ENCODE results near the gene UBD. TPM values are rescaled to one million over a fixed set of nuclear protein-coding genes. Genes with fewer than 3 reads are reported as not detected.

UBD gene
- total RNA-seq, 2 donors from 2014 or later = 0.86 to 10.3 TPM

- Histone ChIP-seq H3K27ac (no peak overlapping the region), H3K27me3 (no peaks in the 10 kb centered on the region), H3K9me3 (no peaks in the 10 kb centered on the region), H3K9ac (ENCODE audit: low read depth in 2 of 2, low read length in 2 of 2) (no peak overlapping the region), H3K4me1 (no peaks in the 10 kb centered on the region), H3K4me3 (no peak overlapping the region), H3K36me3 (no peaks in the 10 kb centered on the region)
- no peak for TF ChIP-seq CTCF (IDR thresholded peaks at IDR 0.05)
- intact Hi-C loops (cut with DNase I) = no loop called here
- no peak for DNase-seq
These were observed 2.2 kb upstream of the UBD start for GRCh38 chr6:29561606-29562181.

- intact Hi-C loops (cut with DNase I) = no loop called here
- H3K4me3 ChIP-seq = no peak overlapping the region
- no peaks in the 10 kb centered on the region for H3K27me3 ChIP-seq
- H3K4me1 ChIP-seq = no peaks in the 10 kb centered on the region
- H3K36me3 ChIP-seq = no peaks in the 10 kb centered on the region
- no peak overlapping the region for H3K9ac ChIP-seq (ENCODE audit: low read depth in 2 of 2, low read length in 2 of 2)
- H3K27ac ChIP-seq = no peak overlapping the region
- no peaks in the 10 kb centered on the region for H3K9me3 ChIP-seq
- TF ChIP-seq CTCF (IDR thresholded peaks at IDR 0.05) = no peak
- DNase-seq = no peak
These were observed 1.6 kb upstream of the UBD start for GRCh38 chr6:29561091-29561490.

- Histone ChIP-seq H3K9me3 (no peaks in the 10 kb centered on the region), H3K27ac (no peak overlapping the region), H3K4me3 (no peak overlapping the region), H3K4me1 (no peaks in the 10 kb centered on the region), H3K9ac (ENCODE audit: low read depth in 2 of 2, low read length in 2 of 2) (no peak overlapping the region), H3K27me3 (peaks cover 13% of the 10 kb centered on the region), H3K36me3 (no peaks in the 10 kb centered on the region)
- intact Hi-C loops (cut with DNase I) = no loop called here
- TF ChIP-seq CTCF (IDR thresholded peaks at IDR 0.05) = no peak
- DNase-seq = no peak
These were observed 973 bp downstream of the UBD start for GRCh38 chr6:29558439-29559079.

GRCh38 chr6:29557320-29557719, 2.2 kb downstream of the UBD start:
- Histone ChIP-seq H3K9me3 (no peaks in the 10 kb centered on the region), H3K4me1 (no peaks in the 10 kb centered on the region), H3K9ac (ENCODE audit: low read depth in 2 of 2, low read length in 2 of 2) (no peak overlapping the region), H3K36me3 (no peaks in the 10 kb centered on the region), H3K27ac (no peak overlapping the region), H3K4me3 (no peak overlapping the region), H3K27me3 (peaks cover 19% of the 10 kb centered on the region)
- TF ChIP-seq CTCF (IDR thresholded peaks at IDR 0.05) = no peak
- intact Hi-C loops (cut with DNase I) = no loop called here
- no peak for DNase-seq

- no peak for TF ChIP-seq CTCF (IDR thresholded peaks at IDR 0.05)
- H3K4me3 ChIP-seq = no peak overlapping the region
- no peaks in the 10 kb centered on the region for H3K4me1 ChIP-seq
- H3K27ac ChIP-seq = no peak overlapping the region
- no peaks in the 10 kb centered on the region for H3K36me3 ChIP-seq
- DNase-seq = no peak
- H3K9me3 ChIP-seq = no peaks in the 10 kb centered on the region
- intact Hi-C loops (cut with DNase I) = no loop called here
- H3K27me3 ChIP-seq = peaks cover 19% of the 10 kb centered on the region
- no peak overlapping the region for H3K9ac ChIP-seq (ENCODE audit: low read depth in 2 of 2, low read length in 2 of 2)
These were observed 4.8 kb downstream of the UBD start for GRCh38 chr6:29554764-29555163.

Data from colonic mucosa (tissue), 4 donors.